T-helper 22 cell (primary cell): ENCODE results near the gene UBE2D4.
"Not testable (repeated sequence)": the region's sequence is repeated elsewhere in the genome, so short reads cannot be mapped to it uniquely, and the experiment has no call there.

Experiments
- DNase-seq: peaks from one replicate; pipeline ENCODE4 v3.0.0-alpha.2; 2020; ENCODE audit warnings: low read depth

The UBE2D4 gene

GRCh38 chr7:43914795-43915194 lies 11.4 kb upstream of the UBE2D4 start:
- no peak for DNase-seq

- DNase-seq, result no peak
Observed at GRCh38 chr7:43915907-43916306, 10.3 kb upstream of the UBE2D4 start.

GRCh38 chr7:43921423-43921822 lies 4.8 kb upstream of the UBE2D4 start:
- no peak for DNase-seq

GRCh38 chr7:43922726-43923125 lies 3.5 kb upstream of the UBE2D4 start:
- DNase-seq, result no peak

GRCh38 chr7:43926798-43927123 lies 525 bp downstream of the UBE2D4 start:
- no peak for DNase-seq

GRCh38 chr7:43927810-43928209 lies 1.6 kb downstream of the UBE2D4 start:
- no peak for DNase-seq

- no peak for DNase-seq
Observed at GRCh38 chr7:43929529-43930457, 3.6 kb downstream of the UBE2D4 start.

GRCh38 chr7:43931346-43931745 lies 5.1 kb downstream of the UBE2D4 start:
- no peak for DNase-seq

- DNase-seq, result no peak
Observed at GRCh38 chr7:43933902-43934560, 7.8 kb downstream of the UBE2D4 start.

- DNase-seq, result no peak
Observed at GRCh38 chr7:43937444-43937843, 11.2 kb downstream of the UBE2D4 start.

- DNase-seq, result no peak
Observed at GRCh38 chr7:43938892-43939482, 12.8 kb downstream of the UBE2D4 start.

GRCh38 chr7:43942250-43942649 lies 16.0 kb downstream of the UBE2D4 start:
- DNase-seq, result no peak

GRCh38 chr7:43942997-43943396 lies 16.8 kb downstream of the UBE2D4 start:
- no peak for DNase-seq

- DNase-seq, result no peak
Observed at GRCh38 chr7:43943417-43944187, 17.4 kb downstream of the UBE2D4 start.

- DNase-seq, result no peak
Observed at GRCh38 chr7:43944286-43944685, 18.1 kb downstream of the UBE2D4 start.

- DNase-seq, result no peak
Observed at GRCh38 chr7:43952028-43952427, 25.8 kb downstream of the UBE2D4 start.

- DNase-seq, result no peak
Observed at GRCh38 chr7:43953071-43953470, 26.8 kb downstream of the UBE2D4 start.

- no peak for DNase-seq
Observed at GRCh38 chr7:43954524-43955228, 28.4 kb downstream of the UBE2D4 start.

- no peak for DNase-seq
Observed at GRCh38 chr7:43956027-43956426, 29.8 kb downstream of the UBE2D4 start.

GRCh38 chr7:43960933-43961332 lies 34.7 kb downstream of the UBE2D4 start:
- DNase-seq, result no peak

- DNase-seq, result not testable (repeated sequence)
Observed at GRCh38 chr7:43966392-43966791, 40.2 kb downstream of the UBE2D4 start.
